ENCODE data around the gene RASGRF1.

GRCh38 chr15:79133309-79133708, 42.7 kb upstream of the RASGRF1 start:
- TF ChIP-seq CTCF (IDR thresholded peaks at IDR 0.05): no peak
- no peak for TF ChIP-seq POLR2A (IDR thresholded peaks at IDR 0.05)
- TF ChIP-seq POLR2AphosphoS5 (IDR thresholded peaks at IDR 0.05): no peak
